HG02763 (cell line): Measurements from ENCODE around the gene KRT76.

ENCODE experiments used
- ATAC-seq: cut with Tn5 transposase; IDR thresholded peaks from one replicate; pipeline ENCODE4 v1.9.1; 2021; ENCODE audit warnings: mild to moderate bottlenecking, moderate library complexity; ENCODE audit not compliant: unreplicated experiment

KRT76 gene

DNA sequence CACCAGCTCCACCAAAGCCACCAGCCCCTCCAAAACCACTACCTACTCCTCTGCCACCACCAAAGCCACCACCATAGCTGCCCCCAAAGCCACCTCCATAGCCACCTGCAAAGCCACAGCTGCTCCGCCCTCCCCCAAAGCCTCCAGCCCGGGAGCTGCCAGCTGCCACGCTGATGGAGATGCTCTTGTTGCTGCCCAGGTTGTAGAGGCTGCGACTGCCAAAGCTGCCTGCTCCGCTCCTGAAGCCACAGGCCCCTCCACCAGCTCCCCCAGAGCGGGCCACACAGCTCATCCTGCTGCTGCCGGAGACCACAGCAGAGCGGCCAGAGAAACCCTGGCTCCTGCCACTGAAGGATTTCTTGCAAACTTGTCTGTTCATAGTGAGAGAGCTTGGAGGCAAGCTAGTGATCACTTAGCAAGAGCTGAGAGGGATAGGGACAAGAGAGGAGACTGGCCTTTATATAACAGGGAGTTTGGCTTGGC lies at the start of gene KRT76:
TSS of gene KRT76 (minus strand) at position 433 of the 483 bp plus-strand sequence. CDS start at position 379, 54 bp downstream.
- no peak for ATAC-seq

DNA sequence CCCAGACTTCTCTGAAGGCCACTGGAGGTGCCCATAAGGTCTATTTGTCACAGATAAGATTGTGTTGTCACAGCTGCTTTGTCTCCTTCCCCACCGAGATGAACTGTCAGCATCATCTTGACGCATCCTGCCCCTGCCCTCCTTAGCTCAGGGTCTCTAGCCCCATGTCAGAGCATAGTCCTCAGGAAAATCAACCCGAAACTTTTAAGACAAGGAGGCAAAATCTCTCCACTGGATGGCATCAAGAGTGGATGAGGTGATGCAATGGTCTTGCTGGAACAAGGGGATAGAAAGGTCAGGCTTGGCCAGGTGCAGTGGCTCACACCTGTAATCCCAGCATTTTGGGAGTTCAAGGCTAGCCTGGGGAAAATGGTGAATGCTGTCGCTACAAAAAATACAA lies 48.8 kb upstream of the KRT76 start:
- no peak for ATAC-seq

DNA sequence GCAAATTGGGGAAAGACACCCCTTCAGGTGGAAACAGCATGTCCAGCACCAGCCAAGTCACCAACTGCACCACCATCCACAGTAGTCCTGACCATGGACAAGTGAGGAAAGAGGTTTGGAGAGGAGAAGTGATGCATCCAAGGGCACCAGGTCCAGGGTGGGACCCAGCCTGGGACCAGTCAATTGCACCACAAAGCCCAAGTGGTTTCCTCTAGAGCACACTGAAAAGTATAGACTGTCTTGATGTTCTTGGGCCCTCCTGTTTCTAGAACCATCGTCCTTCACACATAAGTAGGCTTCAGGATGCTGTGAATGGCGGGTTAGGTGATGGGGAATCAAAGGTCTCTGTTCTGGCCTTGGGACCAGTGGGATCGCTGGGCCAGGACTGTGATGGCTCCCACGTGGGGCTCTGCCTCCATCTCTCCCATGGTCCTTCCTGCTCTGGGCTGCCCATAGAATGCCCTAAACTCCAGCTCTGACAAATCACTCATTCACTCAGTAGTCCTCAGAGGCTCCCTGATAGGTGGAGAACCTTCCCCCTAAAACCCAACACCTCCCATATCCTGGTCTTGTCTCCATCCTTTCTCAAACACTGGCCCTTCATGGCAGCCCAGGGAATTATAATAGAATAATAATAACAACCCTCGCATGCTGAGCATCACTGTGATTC lies 47.7 kb upstream of the KRT76 start:
- ATAC-seq = no peak

DNA sequence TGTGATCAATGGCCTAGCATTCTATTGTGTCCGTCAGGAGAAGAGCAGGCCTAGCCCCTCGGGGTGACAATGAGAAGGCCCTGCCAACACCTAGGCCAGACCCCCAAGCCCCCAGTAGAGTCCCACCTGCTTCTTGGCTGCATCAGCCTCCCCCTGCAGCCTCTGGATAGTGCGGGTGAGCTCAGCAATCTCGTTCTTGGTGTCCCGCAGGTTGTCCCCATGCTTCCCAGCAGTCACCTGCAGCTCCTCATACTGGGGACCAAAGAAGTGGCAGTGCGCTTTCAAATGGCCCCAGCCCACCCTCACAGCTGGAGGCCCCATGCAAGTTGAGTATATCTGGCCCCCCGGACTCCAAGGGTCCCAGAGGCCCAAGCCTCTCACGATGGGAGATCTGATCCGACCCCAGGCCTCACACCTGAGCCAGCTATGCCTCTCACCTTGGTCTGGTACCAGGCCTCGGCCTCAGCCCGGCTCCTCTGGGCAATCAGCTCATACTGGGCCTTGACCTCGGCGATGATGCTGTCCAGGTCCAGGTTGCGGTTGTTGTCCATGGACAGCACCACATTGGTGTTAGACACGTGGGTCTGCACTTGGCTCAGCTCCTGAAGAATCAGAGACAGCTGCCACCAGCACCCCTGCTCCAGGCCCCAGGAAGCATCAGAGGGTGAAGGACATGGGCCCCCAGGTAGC lies 46.8 kb upstream of the KRT76 start:
- no peak for ATAC-seq

DNA sequence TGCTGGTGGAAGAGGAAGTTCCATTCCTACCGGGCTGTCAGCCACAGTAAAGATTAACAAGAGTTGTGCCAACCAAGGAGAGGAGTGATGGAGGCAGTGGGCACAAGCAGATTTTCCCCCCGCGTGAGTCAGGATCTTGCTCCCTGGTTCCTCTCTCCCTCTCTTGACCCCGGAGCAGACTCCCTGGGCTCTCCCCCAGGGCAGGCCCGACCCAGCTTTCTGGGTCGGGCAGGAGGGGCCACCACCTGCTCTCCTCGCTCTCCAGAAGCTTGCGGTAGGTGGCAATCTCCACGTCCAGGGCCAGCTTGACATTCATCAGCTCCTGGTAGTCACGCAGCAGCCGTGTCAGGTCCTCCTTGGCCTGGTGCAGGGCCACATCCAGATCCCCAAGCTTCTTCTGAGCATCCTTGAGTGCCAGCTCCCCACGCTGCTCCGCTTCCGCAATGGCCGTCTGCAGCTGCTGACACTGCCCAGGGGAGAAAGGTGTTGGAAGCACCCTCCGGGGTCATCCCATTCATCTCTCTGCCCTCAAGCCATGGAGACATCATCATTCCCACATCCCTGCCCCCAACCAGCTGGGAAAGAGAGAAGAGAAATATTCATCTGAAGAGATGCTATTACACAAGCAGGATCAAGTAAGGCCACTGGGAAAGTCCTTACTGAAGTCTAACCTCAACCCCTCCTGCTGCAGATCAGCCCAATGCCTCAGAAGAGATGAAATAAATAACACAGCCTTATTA lies 45.8 kb upstream of the KRT76 start:
- ATAC-seq = no peak

DNA sequence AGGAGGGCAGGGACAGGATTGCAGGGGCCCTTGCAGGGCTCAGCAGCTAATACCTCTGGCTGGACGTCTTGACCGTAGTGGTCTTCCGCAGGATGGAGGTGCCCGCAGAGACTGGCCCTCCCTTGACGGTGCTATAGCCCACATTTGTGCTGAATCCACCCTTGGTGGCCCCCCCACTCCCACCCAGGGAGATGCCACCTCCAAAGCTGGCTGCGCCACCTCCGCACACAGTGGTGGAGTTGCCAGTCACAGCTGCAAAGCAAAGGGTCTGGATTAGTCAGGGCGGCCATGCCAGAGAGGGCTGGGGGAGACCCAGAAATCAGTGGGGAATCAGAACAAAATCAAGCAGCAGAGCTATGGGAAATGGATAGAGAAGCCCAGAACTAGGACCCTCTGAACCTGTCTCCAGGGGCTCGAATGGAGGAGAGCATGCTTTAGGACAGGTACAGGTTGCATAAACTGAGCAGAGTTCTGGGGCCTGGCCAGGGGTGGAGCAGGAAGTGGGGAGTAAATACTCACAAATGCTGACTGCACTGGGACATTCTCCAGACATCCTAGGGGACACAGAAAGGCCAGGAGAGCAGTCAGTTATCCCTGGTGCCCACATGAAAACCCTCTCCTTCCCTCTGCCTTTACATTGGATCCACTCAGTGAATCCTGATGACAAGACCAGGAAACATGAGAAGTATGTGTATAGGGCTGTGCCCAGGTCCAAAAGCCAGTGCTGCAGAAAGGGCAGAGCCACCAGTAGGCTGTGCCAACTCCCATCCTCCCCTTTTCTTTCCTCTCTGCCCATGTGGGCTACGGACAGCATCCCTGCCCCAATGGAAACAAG lies 44.9 kb upstream of the KRT76 start:
- no peak for ATAC-seq

DNA sequence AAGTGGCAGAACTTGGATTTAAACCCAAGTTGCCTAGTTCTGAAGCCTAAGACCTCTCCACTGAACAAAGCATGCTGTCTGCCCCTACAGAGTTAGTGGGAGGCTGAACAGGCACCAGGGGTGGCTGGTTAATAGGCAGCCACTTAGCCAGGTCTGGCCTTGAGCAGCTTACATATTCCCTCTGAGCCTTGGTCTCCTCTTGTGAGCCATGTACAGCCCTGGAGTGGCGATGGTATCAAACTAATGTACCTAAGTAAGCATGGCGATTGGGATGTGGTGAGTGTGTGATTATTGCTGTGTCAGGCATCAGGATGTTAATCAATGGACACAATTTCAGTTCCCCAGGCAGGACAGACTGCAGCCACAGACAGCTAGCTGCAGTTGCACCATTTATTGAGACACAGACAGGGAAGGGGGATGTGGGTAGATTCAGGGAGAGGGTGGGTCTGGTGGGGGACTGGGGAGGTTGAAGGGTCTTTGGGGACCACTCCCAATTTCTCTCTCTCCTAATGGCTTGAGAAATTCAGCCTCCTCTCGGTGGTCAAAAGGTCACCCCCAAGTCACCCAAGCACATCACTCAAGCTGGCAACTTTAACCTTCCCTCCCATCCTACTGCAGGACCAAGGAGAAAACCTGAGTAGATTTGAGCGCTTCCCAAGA lies 44.1 kb upstream of the KRT76 start:
- ATAC-seq = no peak

DNA sequence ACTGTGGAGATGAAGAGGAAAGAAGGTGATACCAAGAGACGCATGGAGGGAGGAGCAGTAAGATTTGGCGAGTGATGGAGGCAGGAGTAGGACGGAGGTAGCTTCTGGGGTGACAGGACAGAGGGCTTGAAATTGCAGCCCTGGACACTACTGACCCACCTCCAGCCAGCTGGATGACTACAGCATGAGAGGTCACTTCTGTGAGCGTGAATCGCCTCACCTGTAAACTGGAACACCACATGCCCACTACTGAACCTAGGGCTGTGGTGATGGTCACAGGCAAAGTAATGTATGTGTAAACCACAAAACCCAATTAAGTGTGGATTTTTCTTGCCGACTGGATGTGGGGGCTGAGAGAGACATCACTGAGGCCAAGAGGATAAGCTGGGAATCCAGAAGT lies 43.4 kb upstream of the KRT76 start:
- no peak for ATAC-seq

DNA sequence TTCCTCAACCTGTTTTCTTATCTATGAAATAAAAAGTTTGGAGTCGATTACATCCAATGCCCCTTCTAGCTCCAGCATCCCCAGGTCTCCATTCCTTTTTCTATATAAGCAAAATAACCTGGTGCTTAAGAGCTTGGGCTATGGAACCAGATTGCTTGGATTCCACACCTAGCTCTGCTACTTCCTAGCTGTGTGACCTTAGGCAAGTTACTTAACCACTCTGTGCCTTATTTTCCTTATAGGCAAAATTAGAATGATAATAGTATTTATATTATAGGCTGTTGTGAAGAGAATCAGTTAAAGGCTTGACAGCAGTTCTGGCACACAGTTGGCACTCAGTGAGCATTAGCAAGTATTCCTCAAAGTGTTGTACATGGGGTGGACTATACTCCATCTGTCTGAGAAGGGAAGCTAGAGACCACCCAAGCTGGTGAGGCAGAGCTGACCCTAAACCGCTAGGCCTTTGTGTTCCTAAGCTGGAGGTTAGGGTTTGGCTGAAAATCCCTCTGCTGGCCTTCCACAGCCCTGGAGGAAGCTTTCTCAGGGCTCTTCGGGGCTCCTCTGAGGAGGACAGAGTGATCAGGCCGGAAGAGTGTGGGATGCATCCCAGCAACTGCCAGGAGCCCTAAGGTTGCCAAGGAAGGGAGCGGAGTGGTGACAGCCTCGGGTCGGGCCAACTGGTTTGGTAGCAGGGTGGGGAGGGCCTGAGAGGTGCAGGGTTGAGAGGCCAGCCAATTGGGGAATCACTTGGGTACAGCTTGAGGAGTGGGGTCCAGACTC lies 42.8 kb upstream of the KRT76 start:
- ATAC-seq = no peak

DNA sequence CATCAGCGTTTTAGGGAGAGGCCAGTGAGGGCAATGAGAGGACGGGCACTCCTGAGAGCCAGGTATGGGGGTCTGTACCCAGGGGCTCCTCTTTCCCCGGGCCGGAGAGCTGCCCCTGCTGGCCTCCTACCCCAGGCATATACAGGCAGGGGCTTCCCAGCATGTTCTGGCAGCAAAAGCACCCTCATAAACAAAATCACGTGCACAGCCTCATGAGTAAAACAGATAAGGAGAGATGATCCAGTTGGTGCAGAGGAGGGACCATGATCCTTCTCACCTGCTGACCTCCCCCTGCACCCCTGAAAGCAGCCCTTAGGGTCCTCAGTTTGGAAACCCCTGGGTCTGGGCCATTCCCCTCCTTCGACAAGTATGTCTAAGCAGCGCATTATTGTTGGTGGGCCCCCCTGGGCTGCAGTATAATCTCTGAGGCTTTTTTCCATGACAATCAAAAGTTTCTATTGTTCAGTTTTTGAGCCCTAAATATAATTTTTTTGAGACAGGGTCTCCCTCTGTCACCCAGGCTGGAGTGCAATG lies 41.8 kb upstream of the KRT76 start:
- no peak for ATAC-seq

DNA sequence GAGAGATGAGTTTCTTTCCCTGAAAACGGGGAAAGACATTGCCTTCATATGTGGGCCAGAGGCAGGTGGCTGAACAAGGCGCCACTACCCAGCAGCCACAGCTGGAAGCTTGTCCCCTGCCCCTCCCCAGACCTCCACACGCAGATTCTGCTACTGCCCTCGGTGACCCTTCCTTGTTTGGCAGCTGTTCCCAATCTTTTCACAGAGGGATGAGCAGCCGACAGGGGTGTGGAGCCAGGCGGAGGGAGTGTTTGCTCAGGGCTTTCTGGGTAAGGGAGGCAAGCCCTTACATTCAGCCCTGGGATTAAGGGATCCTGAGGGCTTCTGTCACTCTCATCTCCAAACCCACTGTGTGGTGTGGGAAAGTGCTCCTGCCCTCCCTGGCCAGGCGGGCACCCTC lies 41.2 kb upstream of the KRT76 start:
- no peak for ATAC-seq

DNA sequence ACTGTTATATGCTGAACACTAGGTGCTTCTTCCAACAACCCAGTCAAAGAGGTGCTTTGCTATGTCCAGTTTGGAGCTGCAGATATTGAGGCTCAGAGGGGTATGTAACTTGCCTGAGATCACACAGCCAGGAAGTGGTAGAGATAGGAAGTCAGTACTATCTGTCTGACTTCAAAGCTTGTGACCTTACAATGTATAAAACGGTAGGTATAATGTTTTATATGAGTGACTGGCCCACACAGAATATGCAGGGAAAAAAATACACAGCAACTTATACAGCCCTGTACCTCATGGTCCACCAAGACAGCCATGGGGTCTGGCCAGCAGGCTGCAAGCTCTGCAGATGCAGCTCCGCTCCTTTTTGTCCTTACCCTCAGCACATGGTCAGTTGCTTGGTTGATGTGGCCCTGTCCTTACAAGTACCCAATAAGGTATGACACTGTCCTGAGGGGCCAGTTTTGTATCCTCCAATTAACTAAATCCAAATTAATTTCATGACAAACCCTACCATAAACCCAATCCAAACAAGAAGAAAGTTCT lies 40.6 kb upstream of the KRT76 start:
- no peak for ATAC-seq

DNA sequence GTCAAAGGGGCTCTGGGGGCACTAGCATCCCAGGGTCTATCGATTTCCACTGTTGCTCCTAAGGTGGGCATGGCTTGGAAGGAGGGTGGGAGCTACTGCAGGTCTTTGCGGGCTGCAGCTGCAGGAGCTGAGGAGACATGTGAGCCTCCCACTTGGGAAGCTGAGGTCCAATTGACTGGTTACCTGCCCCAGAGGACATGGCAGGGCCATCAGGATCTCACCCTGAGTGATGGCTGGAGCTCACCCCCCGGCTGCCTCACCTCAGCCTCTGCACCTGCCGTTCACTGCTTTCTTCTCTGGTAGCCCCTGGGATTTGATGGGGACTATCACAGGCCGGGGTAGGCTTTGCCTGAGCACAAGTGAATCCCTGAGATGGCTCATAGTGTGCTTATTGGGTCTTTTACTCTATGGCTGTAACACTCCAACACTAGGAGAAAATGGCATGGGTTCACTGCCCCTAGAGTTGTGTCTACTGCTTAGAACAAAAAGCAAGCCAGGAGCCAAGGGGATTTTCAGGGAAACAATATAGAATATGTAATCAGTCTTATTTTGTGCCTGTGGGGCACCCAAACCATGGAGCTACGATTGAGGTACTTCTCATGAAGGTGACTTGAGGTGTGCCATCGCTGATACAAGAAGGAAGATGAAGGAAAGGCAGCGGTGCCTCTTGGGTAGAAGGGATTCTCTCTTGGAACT lies 40.0 kb upstream of the KRT76 start:
- ATAC-seq = no peak

DNA sequence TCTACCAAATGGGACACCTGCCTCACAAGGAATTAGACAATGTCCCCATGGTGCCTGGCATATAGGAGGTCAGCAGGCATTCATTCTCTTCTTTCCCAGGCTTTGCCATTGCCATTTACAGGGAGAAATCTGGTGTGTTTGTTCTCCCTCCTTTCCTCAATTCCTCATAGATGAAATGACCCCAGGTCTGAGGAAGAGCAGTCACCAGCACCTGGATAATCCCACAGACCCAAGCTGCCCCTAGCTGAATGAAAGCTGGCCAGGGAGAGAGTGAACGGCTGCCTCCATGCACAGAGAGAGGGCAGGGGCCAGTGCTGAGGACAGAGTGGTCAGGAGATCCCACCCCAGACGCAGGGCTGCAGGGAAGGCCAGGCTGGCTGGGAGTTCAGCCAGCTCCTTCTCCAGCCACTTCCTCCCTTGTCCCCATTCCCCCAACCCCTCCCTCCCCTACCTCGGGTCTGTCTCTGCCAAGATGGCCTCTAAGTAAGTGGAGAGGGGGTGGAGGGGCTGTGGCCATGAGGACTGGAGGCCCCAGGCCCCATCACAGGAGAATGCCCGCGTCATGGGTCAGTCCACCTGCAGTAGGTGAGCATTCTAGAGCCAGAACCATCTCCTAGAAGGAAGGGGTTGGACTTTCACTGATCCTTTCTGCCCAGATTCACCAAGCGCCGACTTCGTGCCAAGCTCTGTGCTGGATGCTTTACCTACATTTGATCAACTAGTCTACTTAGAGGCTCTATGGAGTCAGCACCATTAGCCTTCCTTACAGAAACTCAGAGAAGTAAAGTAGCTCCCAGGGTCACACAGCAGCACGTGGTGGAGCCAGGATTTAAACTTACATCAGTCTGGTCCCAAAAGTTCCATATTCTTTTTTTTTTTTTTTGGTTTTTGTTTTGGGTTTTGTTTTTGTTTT lies 38.8 kb upstream of the KRT76 start:
- ATAC-seq = no peak

DNA sequence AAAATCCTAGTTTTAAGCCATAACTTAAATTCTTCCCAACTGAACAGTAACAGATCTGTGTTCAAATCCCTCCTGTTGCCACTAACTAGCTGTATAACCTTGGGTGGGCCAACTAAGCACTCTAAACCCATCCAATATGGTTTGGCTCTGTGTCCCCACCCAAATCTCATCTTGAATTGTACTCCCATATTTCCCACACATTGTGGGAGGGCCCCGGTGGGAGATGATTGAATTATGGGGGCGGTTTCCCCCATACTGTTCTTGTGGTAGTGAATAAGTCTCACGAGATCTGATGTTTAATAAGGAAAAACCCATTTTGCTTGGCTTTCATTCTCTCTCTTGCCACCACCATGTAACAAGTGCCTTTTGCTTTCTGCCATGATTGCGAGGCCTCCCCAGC lies 38.0 kb upstream of the KRT76 start:
- no peak for ATAC-seq

DNA sequence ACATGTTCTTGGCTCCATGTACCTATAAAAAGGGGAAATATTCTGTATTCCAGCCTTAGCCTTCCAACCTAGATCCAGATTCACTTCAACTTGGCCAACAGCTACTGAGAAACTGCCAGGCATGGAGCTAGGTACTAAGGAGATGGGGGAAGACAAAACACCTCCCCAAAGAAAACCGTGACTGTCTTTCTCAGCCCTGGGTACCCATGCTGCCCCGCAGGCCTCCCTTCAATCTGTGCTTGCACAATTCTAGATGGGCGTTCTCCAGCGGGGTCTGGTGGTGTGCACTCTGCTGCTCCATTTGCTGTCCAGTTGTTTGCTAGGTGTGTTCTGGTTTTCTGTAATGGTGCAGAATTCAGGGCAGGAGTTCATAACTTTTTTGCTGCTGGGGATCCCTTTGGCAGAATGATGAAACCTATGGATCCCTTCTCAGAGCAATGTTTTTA lies 37.6 kb upstream of the KRT76 start:
- ATAC-seq = no peak

DNA sequence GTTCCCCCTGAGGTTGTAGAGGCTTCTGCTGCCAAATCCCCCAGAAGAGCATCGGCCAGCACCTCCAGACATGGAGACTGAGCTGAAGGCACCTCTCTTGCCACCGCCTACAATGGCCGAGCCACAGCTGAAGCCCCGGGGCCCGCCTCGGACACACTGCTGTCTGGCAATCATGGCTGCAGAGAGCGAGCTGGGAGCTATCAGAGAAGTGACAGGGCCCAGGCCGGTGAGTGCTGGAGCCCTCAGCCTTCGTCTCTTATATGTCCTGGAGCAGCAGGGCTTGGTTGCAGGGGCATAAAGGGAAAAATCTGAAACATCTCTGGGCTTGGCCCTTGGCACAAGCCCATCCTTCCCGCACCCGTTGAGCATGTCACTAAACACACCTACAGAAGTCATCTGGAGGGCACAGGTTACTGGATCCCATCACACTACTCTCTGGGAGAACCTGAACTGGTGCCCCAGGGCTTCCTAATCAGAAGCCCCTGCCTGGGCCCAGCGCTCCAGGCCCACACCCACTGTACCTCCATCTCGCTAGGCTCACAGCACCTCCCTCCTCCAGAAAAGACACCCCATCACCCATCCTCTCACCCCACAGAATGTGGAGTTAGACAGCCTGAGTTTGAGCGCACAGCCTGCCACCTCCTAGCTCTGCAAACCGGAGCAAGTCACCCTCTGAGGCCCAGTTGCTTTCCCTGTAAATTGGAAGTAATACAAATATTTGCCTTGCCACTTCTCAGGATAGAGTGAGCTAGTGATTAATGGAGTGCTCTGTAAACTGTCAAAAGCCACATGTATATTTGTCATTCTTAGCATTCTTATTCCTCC lies 37.0 kb upstream of the KRT76 start, which contains the start of gene KRT4:
TSS of gene KRT4 (minus strand) at position 232 of the 825 bp plus-strand sequence. CDS start at position 174, 58 bp downstream.
- no peak for ATAC-seq
